ENCODE measurements around the gene MAPK1IP1L.
"Not testable (repeated sequence)": the region's sequence is repeated elsewhere in the genome, so short reads cannot be mapped to it uniquely, and the experiment has no call there.

MAPK1IP1L gene

DNA sequence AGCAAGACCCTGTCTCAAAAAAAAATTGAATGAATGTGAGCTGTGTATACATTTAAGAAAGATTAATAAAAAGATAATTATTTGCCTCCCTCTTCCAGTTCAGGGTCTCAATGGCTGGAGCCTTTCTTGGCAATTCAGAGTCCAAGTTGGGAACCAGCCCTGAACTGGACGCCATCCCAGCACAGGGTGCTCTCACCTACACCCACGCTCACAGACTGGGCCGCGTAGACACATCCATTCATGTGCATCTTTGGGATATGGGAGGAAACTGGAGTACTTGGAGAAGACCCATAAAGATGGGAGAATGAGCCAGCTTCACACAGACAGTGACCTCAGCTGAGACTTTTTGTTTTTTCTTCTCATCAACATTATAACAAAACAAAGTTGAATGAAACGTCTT lies 6.5 kb downstream of the MAPK1IP1L start:
- ATAC-seq = no peak

DNA sequence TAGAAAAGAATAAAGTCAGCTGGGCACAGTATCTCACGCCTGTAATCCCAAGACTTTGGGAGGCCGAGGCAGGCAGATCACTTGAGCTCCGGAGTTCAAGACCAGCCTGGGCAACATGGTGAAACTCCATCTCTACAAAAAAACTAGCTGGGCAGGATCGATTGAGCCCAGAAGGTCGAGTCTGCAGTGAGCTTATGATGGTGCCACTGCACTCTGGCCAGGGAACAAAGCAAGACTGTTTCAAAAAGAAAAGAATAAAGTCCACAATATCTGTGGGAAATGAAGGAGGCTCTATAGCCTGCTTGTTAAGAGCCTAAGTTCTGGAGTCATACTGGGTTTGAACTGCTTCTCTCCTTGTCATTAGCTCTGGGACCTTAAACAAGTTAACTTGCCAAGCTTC lies 7.9 kb downstream of the MAPK1IP1L start:
- ATAC-seq = no peak

DNA sequence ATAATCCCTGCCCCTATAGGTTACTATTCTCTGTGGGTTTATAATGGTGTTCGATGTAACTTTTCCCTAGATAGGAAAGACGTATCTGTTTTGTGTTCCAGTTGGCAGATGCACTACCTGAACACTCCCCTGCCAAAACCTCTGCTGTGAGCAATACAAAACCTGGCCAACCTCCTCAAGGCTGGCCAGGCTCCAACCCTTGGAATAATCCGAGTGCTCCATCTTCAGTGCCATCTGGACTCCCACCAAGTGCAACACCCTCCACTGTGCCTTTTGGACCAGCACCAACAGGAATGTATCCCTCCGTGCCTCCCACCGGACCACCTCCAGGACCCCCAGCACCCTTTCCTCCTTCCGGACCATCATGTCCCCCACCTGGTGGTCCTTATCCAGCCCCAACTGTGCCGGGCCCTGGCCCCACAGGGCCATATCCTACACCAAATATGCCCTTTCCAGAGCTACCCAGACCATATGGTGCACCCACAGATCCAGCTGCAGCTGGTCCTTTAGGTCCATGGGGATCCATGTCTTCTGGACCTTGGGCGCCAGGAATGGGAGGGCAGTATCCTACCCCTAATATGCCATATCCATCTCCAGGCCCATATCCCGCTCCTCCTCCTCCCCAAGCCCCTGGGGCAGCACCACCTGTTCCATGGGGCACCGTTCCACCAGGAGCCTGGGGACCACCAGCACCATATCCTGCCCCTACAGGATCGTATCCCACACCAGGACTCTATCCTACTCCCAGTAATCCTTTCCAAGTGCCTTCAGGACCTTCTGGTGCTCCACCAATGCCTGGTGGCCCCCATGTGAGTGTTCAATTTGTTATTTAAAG lies 11.3 kb downstream of the MAPK1IP1L start:
- no peak for ATAC-seq

DNA sequence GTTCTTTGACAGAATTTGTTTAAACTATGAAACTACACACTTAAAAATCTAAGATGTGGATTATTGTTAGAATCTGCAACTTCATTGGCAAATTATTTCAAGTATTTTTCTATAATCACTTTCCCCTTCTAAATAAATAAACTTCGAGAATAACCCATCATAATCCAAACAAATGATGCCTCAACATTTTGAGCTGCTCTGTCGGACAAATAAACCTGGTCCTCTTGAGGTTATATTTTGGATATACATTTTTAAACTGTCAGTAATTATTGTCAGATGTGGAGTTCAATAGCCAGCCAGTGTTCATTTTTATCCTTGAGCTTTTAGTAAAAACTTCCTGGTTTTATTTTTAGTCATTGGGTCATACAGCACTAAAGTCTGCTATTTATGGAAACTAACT lies 13.4 kb downstream of the MAPK1IP1L start:
- ATAC-seq = not testable (repeated sequence)

DNA sequence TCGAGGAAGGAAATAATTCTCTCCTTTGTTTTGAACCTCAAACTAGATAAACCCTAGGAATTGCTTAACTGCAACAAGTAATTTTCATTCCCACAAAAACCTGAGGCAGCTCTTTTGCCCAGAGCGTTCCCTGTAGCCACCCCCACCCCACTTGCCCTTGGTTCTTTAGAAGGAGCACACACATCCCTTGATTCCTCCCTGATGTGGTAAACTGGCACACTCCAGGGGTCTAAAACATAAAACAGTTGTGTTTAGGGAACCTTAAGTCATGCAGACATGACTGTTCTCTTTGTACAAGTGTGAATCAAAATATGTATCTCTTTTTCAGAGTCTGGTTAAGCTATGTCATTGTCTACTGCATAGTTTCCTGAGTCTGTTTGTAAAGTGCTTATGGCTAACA lies 14.0 kb downstream of the MAPK1IP1L start:
- no peak for ATAC-seq

DNA sequence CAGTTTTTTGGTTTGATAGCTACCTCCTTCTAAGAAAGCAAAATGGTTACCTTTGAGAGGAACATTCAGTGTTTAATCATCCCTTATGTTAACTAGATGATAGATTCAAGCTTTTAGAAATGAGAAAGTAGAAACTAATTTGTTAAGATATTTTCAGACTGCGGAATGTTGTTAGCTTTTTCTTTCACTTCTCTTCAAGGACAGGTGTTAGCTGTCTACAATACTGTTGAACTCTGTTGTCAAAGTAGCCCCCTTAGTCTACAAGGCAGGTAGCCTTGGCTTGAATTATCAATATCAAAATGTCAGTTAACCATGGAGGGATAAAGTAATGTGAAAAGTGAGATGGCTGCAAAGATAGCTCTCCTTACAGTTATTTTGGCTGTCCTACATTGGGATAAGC lies 14.8 kb downstream of the MAPK1IP1L start:
- no peak for ATAC-seq

DNA sequence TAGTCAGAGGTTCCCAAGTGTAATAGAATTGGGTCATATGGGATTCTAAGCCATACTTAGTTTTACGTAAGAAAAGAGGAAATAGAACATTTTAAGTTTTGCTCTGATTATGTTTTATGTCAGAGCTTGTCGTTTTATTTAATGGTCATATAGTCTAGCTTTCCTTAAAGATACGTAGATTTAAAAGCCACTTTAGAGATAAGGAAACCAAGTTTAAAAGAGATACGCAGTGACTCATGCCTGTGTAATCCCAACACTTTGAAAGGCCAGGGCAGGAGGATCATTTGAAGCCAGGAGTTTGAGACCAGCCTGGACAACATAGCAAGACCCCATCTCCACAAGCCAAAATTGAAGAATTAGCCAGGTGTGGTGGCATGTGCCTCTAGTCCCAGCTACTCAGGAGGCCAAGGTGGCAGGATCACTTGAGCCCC lies 19.5 kb downstream of the MAPK1IP1L start:
- no peak for ATAC-seq

DNA sequence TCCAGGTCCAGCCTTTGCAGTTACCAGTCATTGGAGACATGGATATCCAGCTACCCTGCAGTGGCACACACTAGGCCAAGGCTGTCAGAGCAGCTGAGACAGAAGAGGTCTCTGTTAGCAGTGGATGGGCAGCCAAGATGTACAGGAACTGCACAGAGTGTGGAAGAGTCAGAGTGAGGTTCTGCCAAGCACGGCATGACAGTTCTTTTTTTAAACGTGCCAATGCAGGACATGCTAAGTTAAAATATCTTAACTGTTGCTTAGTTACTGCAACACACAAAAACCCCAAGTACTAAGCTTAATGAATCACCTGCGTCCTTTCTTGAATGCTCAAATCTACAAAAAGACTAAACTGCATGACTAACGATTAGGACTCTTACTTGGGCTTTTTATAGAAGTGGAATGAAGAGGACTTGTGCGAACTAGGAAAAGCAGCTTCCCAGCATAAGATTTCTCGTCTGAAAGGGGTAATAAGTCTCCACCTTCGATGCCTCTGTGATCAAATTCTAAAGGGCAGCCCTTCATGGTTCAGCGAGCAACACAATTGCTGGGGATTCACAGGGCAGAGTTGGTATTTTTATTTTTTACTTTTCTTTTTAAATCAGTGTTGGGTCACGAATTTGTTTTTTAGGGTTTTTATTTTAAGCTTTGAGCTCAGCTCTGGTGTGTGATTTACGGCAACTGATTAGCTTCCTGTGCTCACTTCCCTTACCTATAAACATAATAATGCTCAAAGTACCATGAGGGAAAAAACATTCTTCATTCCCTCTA lies 20.6 kb downstream of the MAPK1IP1L start:
- ATAC-seq = peak; percentile 86 to 93

DNA sequence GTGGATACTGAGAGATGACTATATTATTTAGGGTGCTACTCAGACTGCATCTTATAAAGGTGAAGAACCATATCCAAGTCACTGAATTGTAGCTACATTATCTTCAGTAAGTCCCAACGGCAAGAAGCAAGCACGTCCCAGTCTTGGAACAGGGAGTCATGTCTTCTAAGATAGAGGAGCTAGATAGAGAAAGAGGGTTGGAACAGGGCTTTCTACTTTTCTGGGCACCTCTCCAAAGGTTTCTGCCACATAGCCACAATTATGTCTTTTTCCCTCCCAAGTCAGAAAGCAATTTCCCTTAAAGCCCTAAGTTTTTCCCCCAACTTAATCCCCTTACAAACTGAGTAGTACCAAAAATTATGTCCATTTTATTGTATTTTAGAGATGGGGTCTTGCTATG lies 22.4 kb downstream of the MAPK1IP1L start:
- ATAC-seq = no peak

DNA sequence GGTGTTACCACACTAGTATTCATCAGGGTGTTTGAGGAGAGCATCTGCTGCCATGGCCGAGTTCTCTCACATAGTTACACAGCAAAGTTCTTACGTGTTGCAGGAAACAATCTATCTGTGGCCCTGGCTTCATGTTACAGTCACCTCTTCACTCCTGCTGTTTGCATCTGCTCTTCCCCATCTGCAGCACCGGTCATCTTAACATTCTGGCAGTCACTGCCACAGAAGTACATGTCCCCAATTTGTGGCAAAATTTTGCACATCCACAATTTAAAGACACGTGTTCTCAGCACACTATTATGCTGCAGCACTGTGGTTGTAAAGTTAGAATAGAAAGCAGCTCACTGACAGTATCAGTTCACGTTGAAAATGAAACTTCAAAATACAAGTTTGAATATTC lies 23.2 kb downstream of the MAPK1IP1L start:
- peak; percentile 8 to 19 for ATAC-seq

DNA sequence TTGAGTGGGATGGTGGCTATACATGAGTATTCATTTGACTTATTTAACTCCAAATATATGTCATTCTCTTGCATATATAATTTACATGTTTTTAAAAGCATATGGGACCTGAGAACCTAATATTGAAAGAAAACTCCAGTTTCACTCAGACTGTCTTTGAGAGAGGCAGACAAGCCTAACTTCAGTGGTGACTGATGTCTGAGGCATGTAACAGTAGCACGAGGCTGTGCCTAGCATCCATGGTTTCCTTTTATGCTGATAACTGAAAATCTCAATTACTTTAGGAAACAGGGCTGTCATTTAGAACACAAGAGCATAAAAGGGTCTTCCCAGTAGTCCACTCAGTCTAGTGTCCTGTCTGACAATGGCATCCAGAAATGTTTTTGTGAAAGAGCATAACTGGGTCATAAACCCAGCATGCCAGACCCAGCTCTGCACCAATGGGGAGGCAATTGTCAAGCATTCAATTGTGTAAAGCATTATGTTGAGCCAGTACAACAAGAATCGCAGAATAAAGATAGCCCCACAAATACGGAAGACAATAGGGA lies 24.3 kb downstream of the MAPK1IP1L start:
- ATAC-seq = peak; percentile 5 to 8

DNA sequence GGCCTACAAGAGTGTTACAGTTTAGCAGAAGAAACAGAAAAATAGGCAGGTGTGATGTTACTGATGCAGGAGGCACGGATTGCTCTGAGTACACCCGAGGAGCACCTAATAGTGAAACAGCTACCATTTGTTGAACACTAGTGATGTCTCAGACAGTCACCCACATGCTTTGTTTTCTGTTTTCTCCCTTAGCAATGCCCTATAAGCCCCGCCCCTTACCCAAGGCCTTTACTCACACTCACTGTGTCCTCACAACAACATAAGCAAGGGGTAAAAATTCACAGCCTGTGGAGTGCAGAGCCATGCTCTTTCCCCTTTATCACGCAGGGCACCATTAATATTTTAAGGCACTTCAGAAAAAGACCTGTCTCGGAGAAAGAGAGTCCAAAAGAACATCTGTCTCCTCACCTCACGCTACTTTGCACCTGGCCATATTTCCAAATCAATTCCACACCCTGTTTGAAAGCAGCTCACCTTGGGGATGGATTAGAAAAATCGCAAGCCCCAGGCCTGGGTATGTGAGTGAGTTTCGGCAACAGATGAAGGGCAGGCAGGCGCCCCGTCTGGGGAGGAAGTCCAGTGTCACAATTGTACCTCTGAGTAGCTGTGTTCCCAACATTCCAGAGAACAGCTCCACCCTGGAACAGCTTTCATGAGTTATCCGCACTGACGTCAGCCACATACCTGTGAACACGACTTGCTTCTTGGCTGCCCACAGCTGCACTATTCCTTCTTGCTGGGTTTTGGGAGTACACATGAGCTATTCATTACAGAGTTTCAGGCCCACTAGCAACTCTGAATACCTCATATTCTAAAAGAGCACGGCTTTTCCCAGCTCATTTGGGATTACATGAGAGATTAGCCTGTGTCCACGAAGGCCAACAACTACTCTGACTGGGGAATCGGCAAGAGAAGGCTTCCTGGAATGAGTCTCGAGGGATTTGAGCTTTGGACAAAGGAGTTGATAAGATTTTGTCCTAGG lies 26.0 kb downstream of the MAPK1IP1L start:
- peak; percentile 81 to 82 for ATAC-seq

DNA sequence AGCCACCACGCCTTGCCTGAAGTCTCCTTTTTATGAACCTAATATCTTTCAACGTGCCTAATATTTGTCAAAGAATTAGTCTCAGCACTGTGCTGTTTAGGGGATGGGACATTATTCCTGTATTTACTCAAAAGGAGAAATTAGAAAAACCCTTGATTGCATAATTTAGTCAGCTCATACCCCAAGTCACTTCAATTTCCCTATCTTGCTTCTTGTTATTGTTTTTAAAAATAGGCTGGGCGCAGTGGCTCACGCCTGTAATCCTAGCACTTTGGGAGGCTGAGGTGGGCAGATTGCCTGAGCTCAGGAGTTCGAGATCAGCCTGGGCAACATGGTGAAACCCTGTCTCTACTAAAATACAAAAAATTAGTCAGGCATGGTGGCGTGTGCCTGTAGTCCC lies 28.5 kb downstream of the MAPK1IP1L start:
- ATAC-seq = not testable (repeated sequence)

DNA sequence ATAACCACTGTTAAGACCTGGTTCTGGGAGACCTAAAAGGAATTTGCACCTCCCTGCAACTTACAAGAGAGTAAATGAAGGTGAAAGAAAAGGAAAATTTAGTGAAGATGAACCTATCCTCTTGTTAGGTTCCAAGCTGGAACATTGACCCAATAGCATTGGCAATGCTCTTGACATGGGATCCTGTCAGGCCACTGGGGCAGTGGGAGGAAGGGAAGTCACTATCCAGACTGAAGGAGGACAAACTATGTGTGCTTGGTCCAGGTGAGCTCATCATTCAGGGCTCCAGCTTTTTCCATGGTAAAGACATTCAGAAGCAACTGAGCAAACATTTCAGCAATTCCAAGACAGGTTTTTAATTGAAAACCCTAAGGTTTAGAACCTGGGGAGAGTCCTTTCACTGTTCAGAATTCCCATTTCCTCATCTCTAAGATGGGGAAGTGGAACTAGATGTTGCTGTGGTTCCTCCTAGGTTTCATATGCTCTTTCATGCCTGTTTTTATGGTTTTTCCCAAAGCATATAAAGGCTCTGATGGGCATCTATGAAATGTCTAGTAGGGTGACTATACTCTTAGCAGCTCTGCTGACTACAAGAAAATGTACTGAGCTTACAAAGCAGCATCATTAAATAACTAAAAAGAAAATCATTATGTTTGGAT lies 33.1 kb downstream of the MAPK1IP1L start:
- ATAC-seq = no peak

DNA sequence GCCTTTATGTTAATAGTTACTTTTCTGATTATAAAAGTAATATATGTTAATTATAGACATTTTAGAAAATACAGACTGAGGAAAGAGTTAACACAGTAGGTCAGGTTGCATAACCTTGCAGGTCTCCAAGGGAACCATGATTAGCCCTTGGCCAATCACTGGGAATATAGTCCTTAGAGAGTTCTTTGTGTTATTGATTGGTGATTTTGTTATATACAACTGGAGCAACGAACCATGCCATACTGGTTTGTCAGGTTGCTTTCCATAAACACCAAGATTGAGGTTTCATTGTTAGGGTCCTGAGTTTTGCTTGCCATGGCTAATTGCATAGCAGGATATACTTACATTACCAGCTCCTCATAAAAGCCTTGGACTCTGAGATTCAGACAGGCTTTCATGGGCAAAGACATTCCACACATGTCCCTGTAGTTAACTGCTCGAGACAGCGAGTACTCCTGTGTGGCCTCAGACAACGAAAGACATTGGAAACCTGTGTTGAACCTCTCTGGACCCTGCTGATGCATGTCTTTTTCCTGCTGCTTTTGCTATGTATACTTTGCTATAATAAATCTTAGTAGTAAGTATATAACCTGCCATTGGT lies 33.7 kb downstream of the MAPK1IP1L start:
- ATAC-seq = no peak

DNA sequence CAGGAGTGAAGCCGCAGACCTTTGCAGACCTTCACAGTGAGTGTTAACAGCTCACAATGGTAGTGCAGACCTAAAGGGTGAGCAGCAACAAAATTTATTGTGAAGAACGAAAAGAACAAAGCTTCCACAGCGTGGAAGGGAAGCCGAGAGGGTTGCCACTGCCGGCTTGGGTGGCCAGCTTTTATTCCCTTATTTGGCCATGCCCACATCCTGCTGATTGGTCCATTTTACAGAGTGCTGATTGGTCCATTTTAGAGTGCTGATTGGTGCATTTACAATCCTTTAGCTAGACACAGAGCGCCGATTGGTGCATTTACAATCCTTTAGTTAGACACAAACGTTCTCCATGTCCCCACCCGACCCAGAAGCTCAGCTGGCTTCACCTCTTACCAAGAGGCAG lies 35.5 kb downstream of the MAPK1IP1L start:
- ATAC-seq = no peak

DNA sequence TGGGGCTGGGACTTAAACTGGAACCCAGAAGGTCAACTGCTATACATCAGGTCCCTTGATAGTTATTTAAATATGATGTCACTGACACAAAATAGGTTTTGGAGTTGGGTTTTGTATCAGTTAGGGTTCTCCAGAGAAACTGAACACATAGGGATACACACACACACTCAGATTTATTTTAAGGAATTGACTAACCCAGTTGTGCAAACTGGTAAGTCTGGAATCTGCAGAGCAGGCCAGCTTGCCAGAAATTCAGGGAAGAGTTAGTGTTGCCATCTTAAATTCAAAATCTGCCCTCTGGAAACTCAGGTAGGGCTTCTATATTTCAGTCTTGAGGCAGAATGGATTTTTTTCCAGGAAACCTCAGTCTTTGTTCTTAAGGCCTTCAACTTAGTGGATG lies 36.9 kb downstream of the MAPK1IP1L start:
- no peak for ATAC-seq

DNA sequence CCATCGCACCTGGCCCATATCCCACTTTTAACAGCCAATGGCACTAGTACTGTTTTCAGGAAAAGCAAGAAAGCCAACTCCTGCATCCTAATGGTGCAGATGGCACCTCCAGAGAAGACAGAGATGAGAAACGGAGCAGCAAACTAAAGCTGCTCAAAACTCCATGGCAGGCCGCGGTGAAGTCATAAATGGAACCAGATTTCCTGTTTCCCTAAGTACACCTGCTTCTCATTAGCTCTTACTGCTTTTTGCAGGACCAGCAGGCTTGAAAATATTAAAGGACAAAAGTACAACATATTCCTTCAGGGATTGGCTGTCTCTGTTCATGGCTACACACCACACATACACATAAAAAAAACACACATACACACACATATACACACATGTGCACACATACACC lies 40.9 kb downstream of the MAPK1IP1L start:
- no peak for ATAC-seq

DNA sequence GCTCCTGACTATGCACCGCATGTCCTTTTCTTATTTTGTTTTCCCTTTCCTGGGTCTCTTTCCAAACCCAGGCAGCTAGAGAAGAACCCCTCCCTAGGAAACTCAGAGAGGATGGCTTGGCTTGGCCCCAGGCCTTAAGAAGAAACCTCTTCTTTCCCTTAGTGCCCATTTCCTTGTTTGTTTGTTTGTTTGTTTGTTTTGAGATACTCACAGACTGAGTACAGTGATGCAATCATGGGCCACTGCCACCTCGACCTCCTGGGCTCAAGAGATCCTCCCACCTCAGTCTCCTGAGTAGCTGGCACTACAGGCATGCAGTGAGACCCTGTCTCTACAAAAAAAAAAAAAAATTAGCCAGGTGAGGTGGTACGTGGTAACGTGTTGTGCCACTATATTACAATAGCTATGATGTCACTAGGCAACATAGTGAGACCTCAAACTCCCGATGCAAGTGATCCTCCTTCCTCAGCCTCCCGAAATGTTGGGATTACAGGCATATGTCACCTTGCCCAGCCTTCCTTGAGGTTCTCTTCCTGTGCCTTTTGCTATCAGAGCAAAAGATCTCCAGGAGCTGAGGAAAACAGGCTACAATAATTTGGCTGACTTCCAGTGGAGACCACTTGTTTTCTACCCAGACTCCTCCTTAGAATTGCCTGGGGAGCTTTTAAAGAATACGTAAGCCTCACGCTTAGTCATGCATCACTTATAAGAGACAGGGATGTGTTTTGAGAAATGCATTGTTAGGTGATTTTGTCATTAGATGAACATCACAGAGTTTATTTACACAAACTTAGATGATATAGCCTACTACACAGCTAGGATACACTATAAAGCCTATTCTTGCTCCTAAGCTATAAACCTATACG lies 43.1 kb downstream of the MAPK1IP1L start:
- ATAC-seq = no peak

DNA sequence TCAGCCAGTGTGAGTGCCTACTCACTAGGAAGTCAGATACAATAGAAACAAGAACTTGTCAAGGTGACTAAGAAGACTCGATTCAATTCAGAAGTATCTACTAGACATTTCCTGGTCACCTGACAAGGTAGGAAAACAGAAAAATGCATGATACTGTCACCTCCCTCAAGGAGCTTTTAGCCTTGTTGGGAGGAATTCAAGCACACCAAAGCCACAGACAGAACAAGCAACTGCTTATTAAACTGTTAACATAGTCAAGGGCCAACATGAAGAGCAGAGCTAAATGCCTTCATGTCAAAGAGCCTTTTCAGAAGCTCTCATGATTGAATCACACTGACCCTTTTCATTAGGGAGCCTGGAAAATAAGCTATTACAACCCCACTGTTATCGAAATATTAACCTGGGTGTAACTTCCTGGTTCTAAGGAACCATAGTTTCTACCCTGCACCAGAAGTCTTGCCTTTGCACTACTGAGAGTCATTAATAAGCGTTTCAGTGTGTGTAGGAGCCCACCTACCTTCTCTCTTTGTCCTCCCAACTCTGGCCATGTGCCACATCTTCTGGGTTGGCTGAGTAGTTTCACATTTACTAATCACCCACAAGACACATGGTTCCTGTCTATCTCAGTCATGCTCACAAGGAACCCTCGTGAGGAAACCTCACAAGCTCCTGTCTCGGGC lies 46.6 kb downstream of the MAPK1IP1L start:
- ATAC-seq = peak; percentile 72 to 74

Measured in activated CD4-positive, CD25-positive, alpha-beta regulatory T cell treated with anti-CD3 and anti-CD28 coated beads, Interleukin-2, amount 50 U/mL, for 24 hours (primary cell).